ACHN (cell line): ENCODE data around the gene CENPP.

Experiments
- DNase-seq: peaks from one replicate; pipeline ENCODE4 v3.0.0-alpha.2; 2015
- in situ Hi-C: cut with HindIII; loops from 2 replicates; pipeline ENCODE4 v1.10.0; 2017; ENCODE audit warnings: low sequenced_read_pairs, low pct_ligation_motif_present, low pct_unique_long_range_greater_than_20kb

CENPP gene

GRCh38 chr9:92634712-92635605 lies 309.2 kb downstream of the CENPP start:
- peak; percentile 66 for DNase-seq
- in situ Hi-C loops = no loop called here

GRCh38 chr9:92635760-92636159 lies 310.0 kb downstream of the CENPP start:
- DNase-seq = no peak
- in situ Hi-C loops = no loop called here

- in situ Hi-C loops = no loop called here
- no peak for DNase-seq
Observed at GRCh38 chr9:92636627-92637026, 310.9 kb downstream of the CENPP start.

GRCh38 chr9:92637326-92637725 lies 311.6 kb downstream of the CENPP start:
- in situ Hi-C loops = no loop called here
- no peak for DNase-seq

DNA sequence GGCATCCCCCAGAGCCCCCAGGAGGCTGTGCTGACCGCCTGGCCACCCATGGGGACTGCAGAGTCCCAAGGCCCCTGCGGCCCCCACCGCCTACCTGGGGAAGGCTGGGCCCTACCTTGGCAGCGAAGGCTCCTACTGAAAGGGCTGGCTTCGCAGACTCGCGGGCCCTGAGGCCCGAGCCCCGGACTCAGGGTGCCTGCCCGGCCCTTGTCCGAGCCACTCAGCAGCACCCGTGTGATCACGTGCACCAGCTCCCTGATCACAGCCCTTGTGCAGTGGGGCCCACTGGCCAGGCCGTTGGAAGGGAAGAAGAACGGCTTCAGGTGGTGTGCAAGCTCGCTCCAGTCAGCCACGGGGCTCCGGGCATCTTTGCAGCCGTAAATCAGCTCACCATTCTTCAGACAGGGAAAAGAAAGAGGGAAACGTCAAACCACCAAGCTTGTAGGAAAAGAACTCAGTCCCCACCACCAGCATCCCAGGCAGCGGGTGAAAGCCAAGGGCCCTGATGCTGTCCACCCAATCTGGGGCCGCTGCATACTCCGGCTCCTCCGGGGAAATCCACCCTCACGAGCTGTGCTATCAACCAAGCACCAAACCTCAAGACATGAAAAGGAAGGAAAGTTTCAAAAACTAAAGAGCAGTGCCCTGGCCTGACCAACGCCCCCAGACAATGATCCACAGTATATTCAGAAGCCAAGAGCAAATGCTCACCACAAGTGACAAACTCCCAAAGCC lies 312.3 kb downstream of the CENPP start:
- in situ Hi-C loops = no loop called here
- no peak for DNase-seq

DNA sequence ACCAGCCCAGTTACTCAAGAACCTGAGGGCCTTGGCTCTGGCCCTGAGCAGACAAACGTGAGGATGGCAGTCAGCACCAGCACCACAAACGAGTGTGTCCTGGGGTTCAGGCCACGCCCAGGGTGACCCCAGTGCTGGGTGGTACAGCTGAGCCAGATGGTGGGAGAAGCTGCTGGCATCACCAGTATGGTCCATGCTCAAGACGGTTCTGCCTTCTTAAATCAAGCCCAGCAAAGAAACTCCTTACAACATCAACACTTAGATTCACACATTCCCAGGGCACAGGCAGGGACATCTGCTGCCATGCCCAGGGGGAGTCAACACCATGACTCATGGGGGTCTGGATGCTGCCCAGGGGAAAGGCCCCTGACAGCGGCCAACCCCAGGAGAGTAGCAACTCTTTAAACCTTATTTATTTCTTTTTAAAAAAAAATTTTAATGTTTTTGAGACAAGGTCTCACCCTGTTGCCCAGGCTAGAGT lies 312.9 kb downstream of the CENPP start:
- DNase-seq = no peak
- in situ Hi-C loops = no loop called here

GRCh38 chr9:92639124-92639523 lies 313.4 kb downstream of the CENPP start:
- in situ Hi-C loops = no loop called here
- no peak for DNase-seq

GRCh38 chr9:92639791-92640271 lies 314.1 kb downstream of the CENPP start:
- DNase-seq = no peak
- in situ Hi-C loops = no loop called here

DNA sequence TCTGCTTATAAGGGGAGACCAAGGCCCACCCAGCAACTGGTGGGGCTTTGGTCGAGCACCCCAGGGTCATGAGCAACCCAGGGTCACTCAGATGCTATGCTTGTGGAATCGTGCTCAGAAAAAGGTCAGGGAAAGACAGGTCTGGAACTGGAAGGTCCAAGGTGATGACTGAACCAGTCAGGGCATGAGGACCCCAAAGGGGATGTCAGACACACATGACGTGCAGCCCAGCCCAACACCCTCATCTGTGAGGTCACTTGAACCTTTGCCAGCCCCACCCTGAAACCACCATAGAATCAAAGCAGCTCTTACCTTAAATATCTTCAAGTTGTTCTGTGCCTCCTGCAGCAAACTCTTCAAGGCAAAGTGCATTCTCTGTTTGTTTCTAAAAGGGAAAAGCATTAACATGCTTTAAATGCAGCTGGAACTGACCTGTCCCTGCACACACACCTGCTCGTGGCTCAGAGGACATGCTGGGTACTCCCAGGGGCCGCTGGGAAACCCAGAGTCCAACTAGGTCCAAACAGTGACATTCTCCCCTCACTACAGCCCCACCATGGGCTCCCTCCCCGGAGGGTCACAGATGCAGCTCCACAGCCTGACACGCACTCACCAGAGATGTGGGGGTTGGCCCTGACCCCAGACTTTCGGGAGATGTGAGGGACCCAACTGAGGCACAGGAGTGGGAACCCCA lies 314.8 kb downstream of the CENPP start:
- no peak for DNase-seq

DNA sequence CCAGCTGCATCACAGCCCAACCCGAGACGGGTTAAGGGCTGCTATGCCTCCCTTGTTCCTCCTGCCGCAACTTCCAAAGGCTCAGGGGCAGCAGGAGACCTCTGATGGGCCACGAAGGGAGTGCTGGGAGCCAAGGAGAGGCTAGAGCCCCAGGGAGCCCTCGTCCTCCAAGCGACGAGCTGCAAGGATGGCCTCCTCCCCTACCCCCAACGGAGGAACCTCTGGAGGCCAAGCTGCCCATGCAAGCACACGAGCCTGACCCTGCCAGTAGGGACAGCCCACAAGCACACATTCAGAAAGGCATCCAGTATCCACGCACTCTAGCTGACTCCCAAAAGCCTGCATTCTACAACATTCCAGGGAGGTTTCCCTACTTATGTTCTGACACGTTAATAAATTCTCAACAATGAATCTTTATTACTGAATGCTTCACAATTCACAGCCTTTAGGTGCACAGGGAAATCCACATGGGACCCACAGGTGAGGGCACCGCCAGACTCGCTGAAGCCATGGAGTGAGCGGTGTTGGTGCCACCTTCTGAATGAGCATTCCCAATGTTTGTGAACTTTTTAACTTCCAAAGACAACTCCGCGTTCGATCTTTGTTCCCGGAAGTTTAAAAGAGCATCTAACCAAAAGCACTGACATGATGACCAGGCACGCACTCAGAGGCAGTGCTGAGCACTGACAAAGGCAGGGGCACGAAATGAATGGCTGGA lies 315.5 kb downstream of the CENPP start:
- in situ Hi-C loops = no loop called here
- DNase-seq = no peak

More for the DNA sequence above, 314.8 kb downstream of the CENPP start:
- in situ Hi-C loops = no loop called here

DNA sequence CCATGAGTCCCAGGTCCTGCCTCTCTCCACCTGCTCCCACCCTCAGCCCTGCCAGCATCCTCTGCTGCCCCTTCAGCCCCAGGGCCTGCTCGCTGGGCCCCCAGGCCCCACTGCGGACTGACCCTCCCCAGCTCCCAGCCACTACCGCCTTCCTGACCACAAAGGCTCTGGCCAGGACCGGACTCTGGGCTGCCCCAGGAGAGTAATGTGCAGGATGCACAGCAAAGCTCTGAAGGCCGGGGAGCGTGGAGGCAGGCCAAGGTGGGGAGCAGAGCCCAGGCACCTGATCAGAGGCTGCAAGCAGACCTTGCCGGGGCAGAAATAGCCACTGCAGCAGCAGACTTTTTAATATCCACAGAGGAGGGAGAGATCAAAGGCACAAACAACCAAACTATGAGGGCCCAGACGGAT lies 316.3 kb downstream of the CENPP start:
- DNase-seq = no peak
- in situ Hi-C loops = no loop called here

GRCh38 chr9:92642564-92642963 lies 316.8 kb downstream of the CENPP start:
- in situ Hi-C loops = no loop called here
- DNase-seq = no peak

- DNase-seq = no peak
- in situ Hi-C loops = no loop called here
Observed at GRCh38 chr9:92644278-92644677, 318.5 kb downstream of the CENPP start.

DNA sequence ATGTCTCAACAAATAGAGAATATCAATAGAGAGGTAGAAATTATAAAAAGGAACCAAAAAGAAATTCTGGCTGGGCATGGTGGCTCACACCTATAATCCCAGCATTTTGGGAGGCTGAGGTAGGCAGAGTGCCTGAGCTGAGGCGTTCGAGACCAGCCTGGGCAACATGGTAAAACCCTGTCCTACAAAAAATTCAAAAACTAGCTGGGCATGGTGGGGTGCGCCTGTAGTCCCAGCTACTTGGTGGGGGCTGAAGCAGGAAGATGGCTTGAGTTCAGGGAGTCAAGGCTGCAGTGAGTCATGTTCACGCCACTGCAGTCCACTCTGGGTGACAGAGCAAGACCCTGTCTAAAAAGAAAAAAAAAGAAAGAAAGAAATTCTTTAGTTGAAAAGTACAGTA lies 319.3 kb downstream of the CENPP start:
- no peak for DNase-seq
- in situ Hi-C loops = no loop called here

DNA sequence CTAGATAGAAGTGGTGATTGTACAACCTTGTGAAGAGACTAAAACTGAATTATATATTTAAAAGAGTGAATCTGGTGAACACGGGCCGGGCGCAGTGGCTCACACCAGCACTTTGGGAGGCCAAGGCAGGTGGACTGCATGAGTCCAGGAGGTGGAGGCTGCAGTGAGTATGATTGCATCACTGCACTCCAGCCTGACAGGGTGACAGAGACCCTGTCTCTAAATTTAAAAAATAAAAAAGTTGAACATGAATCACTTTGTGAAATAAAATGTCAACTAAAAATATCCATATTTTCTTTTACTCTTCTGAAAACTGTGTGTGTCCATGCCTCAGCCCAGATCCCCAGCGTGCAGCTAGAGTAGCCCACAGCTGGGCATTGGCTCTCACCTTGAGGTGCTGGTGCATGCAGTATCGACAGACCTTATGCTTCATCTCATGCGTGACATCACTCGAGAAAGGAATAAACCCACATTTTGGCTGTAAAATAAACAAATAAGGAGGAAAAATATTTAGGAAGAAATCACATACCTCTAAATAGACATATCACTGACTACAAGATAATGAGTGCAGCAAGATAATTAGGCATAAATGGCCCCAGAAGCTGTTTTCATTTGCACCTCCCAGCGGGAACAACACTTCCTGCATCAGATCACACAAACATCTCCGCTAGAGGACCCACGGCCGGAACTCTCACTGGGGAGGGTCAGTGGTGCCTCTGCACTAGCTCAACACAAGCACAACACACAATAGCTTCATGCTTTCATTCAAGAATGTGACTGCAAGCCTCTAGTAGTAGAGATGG lies 322.1 kb downstream of the CENPP start:
- DNase-seq = no peak
- in situ Hi-C loops = no loop called here

- DNase-seq = no peak
- in situ Hi-C loops = no loop called here
Observed at GRCh38 chr9:92648474-92648971, 322.8 kb downstream of the CENPP start.

- DNase-seq = no peak
- in situ Hi-C loops = no loop called here
Observed at GRCh38 chr9:92649007-92649406, 323.3 kb downstream of the CENPP start.
